ENCODE measurements around the gene VAMP8. TPM values are rescaled to one million over a fixed set of nuclear protein-coding genes. Genes with fewer than 3 reads are reported as not detected.

VAMP8 gene
- 8.3 TPM in 1 of 2 replicates, not detected in the other for total RNA-seq

GRCh38 chr2:85577386-85578242, at the start of gene VAMP8:
Gene VAMP8, plus strand, starts transcription at chr2:85577586. Its CDS starts 61 bp downstream, at chr2:85577647.

GRCh38 chr2:85538507-85539360, 38.7 kb upstream of the VAMP8 start, which contains the start of gene MAT2A:
Gene MAT2A, plus strand, starts transcription at chr2:85539168. Its CDS starts 120 bp downstream, at chr2:85539288.

GRCh38 chr2:85561280-85562212, 15.8 kb upstream of the VAMP8 start, which contains the start of gene GGCX:
Gene GGCX, minus strand, starts transcription at chr2:85561493. Its CDS starts 65 bp downstream, at chr2:85561428.

GRCh38 chr2:85584354-85584856, 7.0 kb downstream of the VAMP8 start, which contains the start of gene VAMP5:
Gene VAMP5, plus strand, starts transcription at chr2:85584431. Its CDS starts 60 bp downstream, at chr2:85584491.

GRCh38 chr2:85595301-85596025, 18.1 kb downstream of the VAMP8 start, which contains the start of gene RNF181:
Gene RNF181, plus strand, starts transcription at chr2:85595745. Its CDS starts 19 bp downstream, at chr2:85595764.

GRCh38 chr2:85602476-85603234, 25.3 kb downstream of the VAMP8 start, which contains the start of gene TMEM150A:
Gene TMEM150A, minus strand, starts transcription at chr2:85602698. Its CDS starts 750 bp downstream, at chr2:85601948.

GRCh38 chr2:85611705-85612587, 34.6 kb downstream of the VAMP8 start, which contains the start of gene C2orf68:
Gene C2orf68, minus strand, starts transcription at chr2:85612066. Its CDS starts 82 bp downstream, at chr2:85611984.

Other genes starting within 250 kb of the VAMP8 start
- 79.9 and 102 TPM in 2 replicates for gene TGOLN2, start 249.6 kb upstream of the VAMP8 start, total RNA-seq
- gene RETSAT, start 223.1 kb upstream of the VAMP8 start, total RNA-seq: 28.6 and 42.2 TPM in 2 replicates
- 4.8 and 7.2 TPM in 2 replicates for gene ELMOD3, start 222.8 kb upstream of the VAMP8 start, total RNA-seq
- 42.8 and 50.4 TPM in 2 replicates for gene CAPG, start 167.2 kb upstream of the VAMP8 start, total RNA-seq
- not detected in 2 replicates for gene SH2D6, start 158.9 kb upstream of the VAMP8 start, total RNA-seq
- gene MAT2A, start 38.4 kb upstream of the VAMP8 start, total RNA-seq: 105 and 115 TPM in 2 replicates
- gene GGCX, start 16.1 kb upstream of the VAMP8 start, total RNA-seq: 49.0 and 62.2 TPM in 2 replicates
- 53.7 and 63.0 TPM in 2 replicates for gene VAMP5, start 6.8 kb downstream of the VAMP8 start, total RNA-seq
- gene RNF181, start 18.2 kb downstream of the VAMP8 start, total RNA-seq: 148 and 182 TPM in 2 replicates
- 13.6 and 19.7 TPM in 2 replicates for gene TMEM150A, start 25.1 kb downstream of the VAMP8 start, total RNA-seq
- 7.9 and 9.6 TPM in 2 replicates for gene C2orf68, start 34.5 kb downstream of the VAMP8 start, total RNA-seq
- gene USP39, start 38.6 kb downstream of the VAMP8 start, total RNA-seq: 34.6 and 55.0 TPM in 2 replicates
- not detected in 2 replicates for gene SFTPB, start 90.6 kb downstream of the VAMP8 start, total RNA-seq
- gene GNLY, start 116.8 kb downstream of the VAMP8 start, total RNA-seq: not detected in 2 replicates
- 31.2 and 34.5 TPM in 2 replicates for gene ATOH8, start 176.4 kb downstream of the VAMP8 start, total RNA-seq